Panc1 (cell line): ENCODE measurements around the gene FBXO30.

Source experiments
- POLR2AphosphoS5 ChIP-seq: IDR thresholded peaks from 2 replicates; pipeline ENCODE4 v1.6.1; 2012; ENCODE audit warnings: mild to moderate bottlenecking, low read depth, low read length, moderate library complexity
- SIN3A ChIP-seq: IDR thresholded peaks from 2 replicates; pipeline ENCODE4 v1.6.1; 2012; ENCODE audit warnings: low read depth, mild to moderate bottlenecking, low read length, moderate library complexity, borderline replicate concordance; ENCODE audit not compliant: insufficient read depth
- TF ChIP-seq, protein P1 (sequence below): fragments of 450-650 bp; IDR thresholded peaks from 2 replicates; pipeline ENCODE4 v1.5.1; 2017; ENCODE audit warnings: mild to moderate bottlenecking
- TF ChIP-seq, protein P2 (sequence below), 2 experiments: IDR thresholded peaks; 2 replicates each; pipeline ENCODE4 v1.6.1; 2011 to 2012; ENCODE audit warnings: low read depth in 2 of 2, control low read depth in 1 of 2, low read length in 1 of 2, mild to moderate bottlenecking in 1 of 2, moderate library complexity in 1 of 2; ENCODE audit not compliant: insufficient read depth in 1 of 2

DNA sequence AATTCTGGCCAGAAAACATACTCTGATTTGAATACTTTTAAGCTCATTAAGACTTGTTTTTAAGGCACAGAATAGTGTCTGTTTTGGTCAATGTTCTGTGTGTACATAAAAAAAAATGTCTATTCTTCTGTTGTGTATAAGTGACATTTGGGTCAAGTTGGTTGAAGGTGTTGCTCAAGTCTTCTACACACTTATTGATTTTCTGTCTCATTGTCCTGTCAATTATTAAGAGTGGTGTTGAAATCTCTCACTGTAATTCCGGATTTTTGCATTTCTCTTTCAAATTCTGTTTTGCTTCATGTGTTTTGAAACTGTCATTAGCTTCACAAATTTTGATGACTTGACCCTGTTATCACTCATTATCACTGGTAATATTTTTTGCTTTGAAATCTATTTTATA lies 41.7 kb downstream of the FBXO30 start:
- TF ChIP-seq POLR2AphosphoS5 (no peak), SIN3A (no peak)
- TF ChIP-seq, protein P1, sequence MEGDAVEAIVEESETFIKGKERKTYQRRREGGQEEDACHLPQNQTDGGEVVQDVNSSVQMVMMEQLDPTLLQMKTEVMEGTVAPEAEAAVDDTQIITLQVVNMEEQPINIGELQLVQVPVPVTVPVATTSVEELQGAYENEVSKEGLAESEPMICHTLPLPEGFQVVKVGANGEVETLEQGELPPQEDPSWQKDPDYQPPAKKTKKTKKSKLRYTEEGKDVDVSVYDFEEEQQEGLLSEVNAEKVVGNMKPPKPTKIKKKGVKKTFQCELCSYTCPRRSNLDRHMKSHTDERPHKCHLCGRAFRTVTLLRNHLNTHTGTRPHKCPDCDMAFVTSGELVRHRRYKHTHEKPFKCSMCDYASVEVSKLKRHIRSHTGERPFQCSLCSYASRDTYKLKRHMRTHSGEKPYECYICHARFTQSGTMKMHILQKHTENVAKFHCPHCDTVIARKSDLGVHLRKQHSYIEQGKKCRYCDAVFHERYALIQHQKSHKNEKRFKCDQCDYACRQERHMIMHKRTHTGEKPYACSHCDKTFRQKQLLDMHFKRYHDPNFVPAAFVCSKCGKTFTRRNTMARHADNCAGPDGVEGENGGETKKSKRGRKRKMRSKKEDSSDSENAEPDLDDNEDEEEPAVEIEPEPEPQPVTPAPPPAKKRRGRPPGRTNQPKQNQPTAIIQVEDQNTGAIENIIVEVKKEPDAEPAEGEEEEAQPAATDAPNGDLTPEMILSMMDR = no peak
- TF ChIP-seq, protein P2, sequence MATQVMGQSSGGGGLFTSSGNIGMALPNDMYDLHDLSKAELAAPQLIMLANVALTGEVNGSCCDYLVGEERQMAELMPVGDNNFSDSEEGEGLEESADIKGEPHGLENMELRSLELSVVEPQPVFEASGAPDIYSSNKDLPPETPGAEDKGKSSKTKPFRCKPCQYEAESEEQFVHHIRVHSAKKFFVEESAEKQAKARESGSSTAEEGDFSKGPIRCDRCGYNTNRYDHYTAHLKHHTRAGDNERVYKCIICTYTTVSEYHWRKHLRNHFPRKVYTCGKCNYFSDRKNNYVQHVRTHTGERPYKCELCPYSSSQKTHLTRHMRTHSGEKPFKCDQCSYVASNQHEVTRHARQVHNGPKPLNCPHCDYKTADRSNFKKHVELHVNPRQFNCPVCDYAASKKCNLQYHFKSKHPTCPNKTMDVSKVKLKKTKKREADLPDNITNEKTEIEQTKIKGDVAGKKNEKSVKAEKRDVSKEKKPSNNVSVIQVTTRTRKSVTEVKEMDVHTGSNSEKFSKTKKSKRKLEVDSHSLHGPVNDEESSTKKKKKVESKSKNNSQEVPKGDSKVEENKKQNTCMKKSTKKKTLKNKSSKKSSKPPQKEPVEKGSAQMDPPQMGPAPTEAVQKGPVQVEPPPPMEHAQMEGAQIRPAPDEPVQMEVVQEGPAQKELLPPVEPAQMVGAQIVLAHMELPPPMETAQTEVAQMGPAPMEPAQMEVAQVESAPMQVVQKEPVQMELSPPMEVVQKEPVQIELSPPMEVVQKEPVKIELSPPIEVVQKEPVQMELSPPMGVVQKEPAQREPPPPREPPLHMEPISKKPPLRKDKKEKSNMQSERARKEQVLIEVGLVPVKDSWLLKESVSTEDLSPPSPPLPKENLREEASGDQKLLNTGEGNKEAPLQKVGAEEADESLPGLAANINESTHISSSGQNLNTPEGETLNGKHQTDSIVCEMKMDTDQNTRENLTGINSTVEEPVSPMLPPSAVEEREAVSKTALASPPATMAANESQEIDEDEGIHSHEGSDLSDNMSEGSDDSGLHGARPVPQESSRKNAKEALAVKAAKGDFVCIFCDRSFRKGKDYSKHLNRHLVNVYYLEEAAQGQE (IDR thresholded peaks at IDR 0.05; ENCODE audit: insufficient read depth in 1 of 2, low read depth in 2 of 2, low read length in 1 of 2) = no peak
